ENCODE data around the gene ZNF438. TPM values are rescaled to one million over a fixed set of nuclear protein-coding genes. Genes with fewer than 3 reads are reported as not detected.

Gene ZNF438
- total and polyA plus RNA-seq, 2 donors (not counting 1 experiment from before 2014, with no cell fraction given) = 4.7 to 6.6 TPM

GRCh38 chr10:30834651-30835050 is 197.0 kb downstream of the ZNF438 start:
- H3K9me3 ChIP-seq (ENCODE audit: control insufficient read depth, insufficient read depth, low read depth, low read length) = no peaks in the 10 kb centered on the region
- no peaks in the 10 kb centered on the region for H3K36me3 ChIP-seq (ENCODE audit: control insufficient read depth, insufficient read depth, low read length)
- no peak for DNase-seq (ENCODE audit: low read depth in 2 of 2)
- no peaks in the 10 kb centered on the region for H4K20me1 ChIP-seq (ENCODE audit: control insufficient read depth, extremely low read depth, insufficient read depth, low read length)
- H3K79me2 ChIP-seq (ENCODE audit: control insufficient read depth, insufficient read depth, low read length) = no peaks in the 10 kb centered on the region
- H3K27ac ChIP-seq (ENCODE audit: insufficient read depth, low read length) = no peak overlapping the region
- H2AFZ ChIP-seq (ENCODE audit: low read length) = no peak overlapping the region
- H3K27me3 ChIP-seq (ENCODE audit: control insufficient read depth, insufficient read depth, low read length) = no peaks in the 10 kb centered on the region
- TF ChIP-seq EZH2 (IDR thresholded peaks at IDR 0.05; ENCODE audit: low read length, missing control alignments) = no peak
- TF ChIP-seq, protein P1, sequence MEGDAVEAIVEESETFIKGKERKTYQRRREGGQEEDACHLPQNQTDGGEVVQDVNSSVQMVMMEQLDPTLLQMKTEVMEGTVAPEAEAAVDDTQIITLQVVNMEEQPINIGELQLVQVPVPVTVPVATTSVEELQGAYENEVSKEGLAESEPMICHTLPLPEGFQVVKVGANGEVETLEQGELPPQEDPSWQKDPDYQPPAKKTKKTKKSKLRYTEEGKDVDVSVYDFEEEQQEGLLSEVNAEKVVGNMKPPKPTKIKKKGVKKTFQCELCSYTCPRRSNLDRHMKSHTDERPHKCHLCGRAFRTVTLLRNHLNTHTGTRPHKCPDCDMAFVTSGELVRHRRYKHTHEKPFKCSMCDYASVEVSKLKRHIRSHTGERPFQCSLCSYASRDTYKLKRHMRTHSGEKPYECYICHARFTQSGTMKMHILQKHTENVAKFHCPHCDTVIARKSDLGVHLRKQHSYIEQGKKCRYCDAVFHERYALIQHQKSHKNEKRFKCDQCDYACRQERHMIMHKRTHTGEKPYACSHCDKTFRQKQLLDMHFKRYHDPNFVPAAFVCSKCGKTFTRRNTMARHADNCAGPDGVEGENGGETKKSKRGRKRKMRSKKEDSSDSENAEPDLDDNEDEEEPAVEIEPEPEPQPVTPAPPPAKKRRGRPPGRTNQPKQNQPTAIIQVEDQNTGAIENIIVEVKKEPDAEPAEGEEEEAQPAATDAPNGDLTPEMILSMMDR (conservative IDR thresholded peaks at IDR 0.05 in 1 of 2, IDR thresholded peaks at IDR 0.05 in 1 of 2; ENCODE audit: low read depth in 1 of 2, low read length in 2 of 2) = no peak
- peaks cover 1% of the 10 kb centered on the region for H3K4me1 ChIP-seq (ENCODE audit: control insufficient read depth, extremely low read depth, insufficient read depth, low read length)
- H3K4me2 ChIP-seq (ENCODE audit: extremely low read depth, insufficient read depth, low read length) = no peak overlapping the region
- no peak overlapping the region for H3K9ac ChIP-seq (ENCODE audit: insufficient read depth, low read length)
- no peak overlapping the region for H3K4me3 ChIP-seq (replicated peaks in 1 of 4; ENCODE audit: control extremely low read depth in 1 of 4, insufficient read depth in 1 of 4, low read depth in 3 of 4, low read length in 4 of 4)

GRCh38 chr10:30834153-30834552 is 197.5 kb downstream of the ZNF438 start:
- Histone ChIP-seq H2AFZ (ENCODE audit: low read length) (no peak overlapping the region), H3K79me2 (ENCODE audit: control insufficient read depth, insufficient read depth, low read length) (no peaks in the 10 kb centered on the region), H3K36me3 (ENCODE audit: control insufficient read depth, insufficient read depth, low read length) (no peaks in the 10 kb centered on the region), H3K9ac (ENCODE audit: insufficient read depth, low read length) (no peak overlapping the region), H3K27me3 (ENCODE audit: control insufficient read depth, insufficient read depth, low read length) (no peaks in the 10 kb centered on the region), H3K4me2 (ENCODE audit: extremely low read depth, insufficient read depth, low read length) (no peak overlapping the region), H4K20me1 (ENCODE audit: control insufficient read depth, extremely low read depth, insufficient read depth, low read length) (no peaks in the 10 kb centered on the region), H3K9me3 (ENCODE audit: control insufficient read depth, insufficient read depth, low read depth, low read length) (no peaks in the 10 kb centered on the region), H3K4me3 (replicated peaks in 1 of 4; ENCODE audit: control extremely low read depth in 1 of 4, insufficient read depth in 1 of 4, low read depth in 3 of 4, low read length in 4 of 4) (no peak overlapping the region), H3K4me1 (ENCODE audit: control insufficient read depth, extremely low read depth, insufficient read depth, low read length) (peaks cover 2% of the 10 kb centered on the region), H3K27ac (ENCODE audit: insufficient read depth, low read length) (no peak overlapping the region)
- TF ChIP-seq EZH2 (IDR thresholded peaks at IDR 0.05; ENCODE audit: low read length, missing control alignments) = no peak
- TF ChIP-seq, protein P1 (conservative IDR thresholded peaks at IDR 0.05 in 1 of 2, IDR thresholded peaks at IDR 0.05 in 1 of 2; ENCODE audit: low read depth in 1 of 2, low read length in 2 of 2) = no peak
- DNase-seq (ENCODE audit: low read depth in 2 of 2) = no peak

- Histone ChIP-seq H4K20me1 (ENCODE audit: control insufficient read depth, extremely low read depth, insufficient read depth, low read length) (no peaks in the 10 kb centered on the region), H3K79me2 (ENCODE audit: control insufficient read depth, insufficient read depth, low read length) (no peaks in the 10 kb centered on the region), H3K27me3 (ENCODE audit: control insufficient read depth, insufficient read depth, low read length) (no peaks in the 10 kb centered on the region), H3K9me3 (ENCODE audit: control insufficient read depth, insufficient read depth, low read depth, low read length) (no peaks in the 10 kb centered on the region), H3K4me2 (ENCODE audit: extremely low read depth, insufficient read depth, low read length) (no peak overlapping the region), H3K4me1 (ENCODE audit: control insufficient read depth, extremely low read depth, insufficient read depth, low read length) (peaks cover 2% of the 10 kb centered on the region), H3K36me3 (ENCODE audit: control insufficient read depth, insufficient read depth, low read length) (no peaks in the 10 kb centered on the region), H2AFZ (ENCODE audit: low read length) (no peak overlapping the region), H3K4me3 (replicated peaks in 1 of 4; ENCODE audit: control extremely low read depth in 1 of 4, insufficient read depth in 1 of 4, low read depth in 3 of 4, low read length in 4 of 4) (no peak overlapping the region), H3K9ac (ENCODE audit: insufficient read depth, low read length) (no peak overlapping the region), H3K27ac (ENCODE audit: insufficient read depth, low read length) (no peak overlapping the region)
- DNase-seq (ENCODE audit: low read depth in 2 of 2) = no peak
- TF ChIP-seq, protein P1 (conservative IDR thresholded peaks at IDR 0.05 in 1 of 2, IDR thresholded peaks at IDR 0.05 in 1 of 2; ENCODE audit: low read depth in 1 of 2, low read length in 2 of 2) = no peak
- no peak for TF ChIP-seq EZH2 (IDR thresholded peaks at IDR 0.05; ENCODE audit: low read length, missing control alignments)
Observed at GRCh38 chr10:30833628-30833970, 198.1 kb downstream of the ZNF438 start.
